K562 (cell line): ENCODE measurements around the gene ATP5ME. TPM values are rescaled to one million over a fixed set of nuclear protein-coding genes. Genes with fewer than 3 reads are reported as not detected.

Source experiments
- ATAC-seq: fragments of 200-7000 bp; cut with Tn5 transposase; 3 replicates; pipeline ENCODE4 v1.9.1; 2020; ENCODE audit warnings: moderate library complexity
- BruUV-seq: library from RNA; stranded (reverse); fragments of 400-500 nt; replicated peaks from 2 replicates; lab custom pipeline; 2021; lab: Mats Ljungman, UMichigan
- CTCF ChIA-PET: fragments of 300-600 bp; formaldehyde crosslinking; extraction: SDS; loops from one replicate; lab custom pipeline; 2021; ENCODE audit warnings: low intra/inter-chr PET ratio; lab: Yijun Ruan, JAX
- POLR2A ChIA-PET: fragments of 300-600, 350-650 bp; sonication (Branson Sonifier 250); formaldehyde crosslinking; extraction: SDS; loops from one replicate; lab custom pipeline; 2021; ENCODE audit warnings: antibody characterized with exemption, inconsistent platforms; lab: Yijun Ruan, JAX
- DNase-seq, 4 experiments: peaks; one replicate each; pipeline versions ENCODE4 v3.0.0 to v3.0.0-alpha.2; 2011 to 2018; ENCODE audit warnings: low spot score in 3 of 4, mixed read lengths in 3 of 4; ENCODE audit errors: extremely low read depth in 1 of 4
- FAIRE-seq: peaks from 2 replicates; lab custom pipeline; 2011; peaks lifted over from hg19 to GRCh38; lab: Jason Lieb, UNC
- H2AFZ ChIP-seq: 2 replicates; pipeline ENCODE4 v1.6.0; 2011; ENCODE audit warnings: low read depth, low read length, control low read depth, inconsistent platforms
- H3K27ac ChIP-seq: fragments of 200-600 bp; 3 replicates; pipeline ENCODE4 v1.8.0; 2011; ENCODE audit warnings: low read depth, mild to moderate bottlenecking, control low read depth, inconsistent platforms, low read length, moderate library complexity, mixed read lengths; ENCODE audit errors: extremely low read depth
- H3K27me3 ChIP-seq, 2 experiments: fragments of 300-600 bp in 1 of 2; 2 replicates in 1 of 2; 3 replicates in 1 of 2; pipeline versions ENCODE4 v1.6.0 to v1.8.0; 2011; ENCODE audit warnings: inconsistent platforms in 2 of 2, low read length in 2 of 2, mild to moderate bottlenecking in 1 of 2, mixed read lengths in 1 of 2, moderate library complexity in 1 of 2; ENCODE audit not compliant: control insufficient read depth in 2 of 2, insufficient read depth in 2 of 2
- H3K36me3 ChIP-seq: fragments of 300-600 bp; 3 replicates; pipeline ENCODE4 v1.8.0; 2011; ENCODE audit warnings: mild to moderate bottlenecking, low read length, inconsistent platforms; ENCODE audit not compliant: control insufficient read depth, insufficient read depth
- H3K4me1 ChIP-seq, 2 experiments: fragments of 200-600 bp in 1 of 2; replicated peaks in 1 of 2; 2 replicates in 1 of 2; 3 replicates in 1 of 2; pipeline versions ENCODE4 v1.5.1 to v1.8.0; 2011; ENCODE audit warnings: inconsistent platforms in 2 of 2, low read length in 2 of 2, mild to moderate bottlenecking in 1 of 2, mixed read lengths in 1 of 2, moderate library complexity in 1 of 2; ENCODE audit not compliant: control insufficient read depth in 2 of 2, insufficient read depth in 2 of 2
- H3K4me2 ChIP-seq: 2 replicates; pipeline ENCODE4 v1.6.1; 2011; ENCODE audit warnings: low read length, control low read depth, inconsistent platforms, mixed read lengths; ENCODE audit not compliant: insufficient read depth
- H3K4me3 ChIP-seq: fragments of 200-600 bp; sonication (generic), shearing (Covaris generic); 2 replicates; pipeline ENCODE4 v1.5.1; 2016; ENCODE audit warnings: control low read depth, inconsistent platforms
- H3K79me2 ChIP-seq: fragments of 200-600 bp; 3 replicates; pipeline ENCODE4 v1.8.0; 2011; ENCODE audit warnings: low read length, inconsistent platforms; ENCODE audit not compliant: control insufficient read depth, insufficient read depth
- H3K9ac ChIP-seq, 2 experiments: 2 replicates each; pipeline versions ENCODE4 v1.6.0 to v1.6.1; 2011; ENCODE audit warnings: low read depth in 2 of 2, low read length in 2 of 2, control low read depth in 1 of 2, inconsistent platforms in 1 of 2, mild to moderate bottlenecking in 1 of 2, mixed read lengths in 1 of 2; ENCODE audit not compliant: insufficient read depth in 1 of 2
- H3K9me1 ChIP-seq: one replicate; pipeline ENCODE4 v1.6.0; 2011; ENCODE audit warnings: inconsistent platforms, mild to moderate bottlenecking, low read length, moderate library complexity; ENCODE audit not compliant: control insufficient read depth, insufficient read depth
- H3K9me3 ChIP-seq: replicated peaks from 2 replicates; pipeline ENCODE4 v1.5.1; 2011; ENCODE audit warnings: low read depth, low read length, inconsistent platforms; ENCODE audit not compliant: control insufficient read depth, insufficient read depth
- H4K20me1 ChIP-seq: replicated peaks from 2 replicates; pipeline ENCODE4 v1.6.1; 2011; ENCODE audit warnings: low read length, inconsistent platforms, mixed read lengths; ENCODE audit not compliant: control insufficient read depth, insufficient read depth
- NR2C2 ChIP-seq, 2 experiments: fragments of 200-800 bp in 1 of 2; sonication (Bioruptor generic) in 1 of 2; sonication (generic) in 1 of 2; formaldehyde crosslinking in 1 of 2; IDR thresholded peaks; 2 replicates each; pipeline versions ENCODE4 v1.6.1 to v1.8.0; 2016 to 2022; ENCODE audit warnings: mild to moderate bottlenecking in 1 of 2, missing compliant biosample characterization in 1 of 2, missing genetic modification characterization in 1 of 2, missing genetic modification reagents in 1 of 2
- TBL1XR1 ChIP-seq, 2 experiments: IDR thresholded peaks; 2 replicates each; pipeline ENCODE4 v1.6.1; 2012; ENCODE audit warnings: improper control_type of control experiment in 2 of 2, low read length in 2 of 2, mild to moderate bottlenecking in 1 of 2
- WGBS: fragments of 100-300 bp; shearing (Covaris generic); methylation state at CpG from one replicate; pipeline ENCODE4 v1.1.6; 2016; ENCODE audit warnings: low coverage, mixed read lengths; ENCODE audit not compliant: insufficient coverage; ENCODE audit errors: missing lambda C conversion rate; 5-methylcytosine and 5-hydroxymethylcytosine counted together
- in situ Hi-C: fragments of 300-500 bp; cut with MboI; formaldehyde crosslinking; loops from 4 replicates; pipeline ENCODE4 v1.15.0; 2018; ENCODE audit warnings: inconsistent platforms, mixed read lengths
- intact Hi-C: fragments of 100-400 bp; cut with micrococcal nuclease; formaldehyde crosslinking; loops from 2 replicates; pipeline ENCODE4 v1.14.2; 2022
- polyA plus RNA-seq, 8 experiments: library from polyadenylated mRNA; depleted of rRNA in 4 of 8; stranded (reverse) in 5 of 8; unstranded in 3 of 8; fragments of >200 nt; fragmentation: Nextera tagmentation in 2 of 8; fragmentation: Illumina TruSeq in 1 of 8; extraction: Ambion mirVana in 2 of 8; extraction: Trizol in 1 of 8; gene quantifications; 2 replicates each; pipeline versions ENCODE4 v1.2.1 to v1.2.3, GENCODE V29; 2011 to 2014; ENCODE audit warnings: inconsistent platforms in 1 of 8, missing spikeins in 1 of 8
- total RNA-seq, 7 experiments: library from RNA; depleted of rRNA in 6 of 7; stranded (reverse); fragments of >200 nt in 6 of 7; fragmentation: Illumina TruSeq in 2 of 7; extraction: Trizol in 2 of 7; gene quantifications; 2 replicates each; pipeline versions ENCODE4 v1.2.1 to v1.2.3, GENCODE V29; 2011 to 2021; ENCODE audit warnings: low replicate concordance in 1 of 7
- TF ChIP-seq, protein P1 (sequence below): fragments of 250-450 bp; sonication (Bioruptor Pico); IDR thresholded peaks from 2 replicates; pipeline ENCODE4 v1.5.0; 2020; ENCODE audit warnings: mild to moderate bottlenecking, borderline replicate concordance

Gene ATP5ME
- total and polyA plus RNA-seq, 9 of the 15 experiments (the other 6 are each of a cell fraction or from before 2014, with no cell fraction given) = 509 to 2,480 (median 887) TPM

GRCh38 chr4:657834-658667 lies 16.0 kb downstream of the ATP5ME start:
- Histone ChIP-seq H3K36me3 (no peaks in the 10 kb centered on the region), H4K20me1 (no peaks in the 10 kb centered on the region), H2AFZ (no peak overlapping the region), H3K9ac (no peak overlapping the region), H3K27ac (no peak overlapping the region), H3K9me3 (peaks cover 3% of the 10 kb centered on the region; the same call in 1 of the 2 replicates), H3K79me2 (no peaks in the 10 kb centered on the region), H3K4me2 (no peak overlapping the region), H3K4me1 (peaks cover 0 to 56% of the 10 kb centered on the region in 2 experiments; a peak in 2 of 5 replicates), H3K9me1 (no peaks in the 10 kb centered on the region), H3K27me3 (peaks cover 20 to 44% of the 10 kb centered on the region in 2 experiments; a peak in 4 of 5 replicates), H3K4me3 (no peak overlapping the region)
- WGBS = 15% methylated on average over 13 of the region's 27 CpGs
- POLR2A ChIA-PET = interaction anchor here (1.0 kb wide), 1 partner anchor 43 kb away, joined by 3 read pairs; no protein-coding TSS in a partner anchor
- no TSS peak for BruUV-seq
- in situ Hi-C loops (no loop called here), intact Hi-C loops (no loop called here)
- CTCF ChIA-PET = no interaction called here
- TF ChIP-seq, protein P1, sequence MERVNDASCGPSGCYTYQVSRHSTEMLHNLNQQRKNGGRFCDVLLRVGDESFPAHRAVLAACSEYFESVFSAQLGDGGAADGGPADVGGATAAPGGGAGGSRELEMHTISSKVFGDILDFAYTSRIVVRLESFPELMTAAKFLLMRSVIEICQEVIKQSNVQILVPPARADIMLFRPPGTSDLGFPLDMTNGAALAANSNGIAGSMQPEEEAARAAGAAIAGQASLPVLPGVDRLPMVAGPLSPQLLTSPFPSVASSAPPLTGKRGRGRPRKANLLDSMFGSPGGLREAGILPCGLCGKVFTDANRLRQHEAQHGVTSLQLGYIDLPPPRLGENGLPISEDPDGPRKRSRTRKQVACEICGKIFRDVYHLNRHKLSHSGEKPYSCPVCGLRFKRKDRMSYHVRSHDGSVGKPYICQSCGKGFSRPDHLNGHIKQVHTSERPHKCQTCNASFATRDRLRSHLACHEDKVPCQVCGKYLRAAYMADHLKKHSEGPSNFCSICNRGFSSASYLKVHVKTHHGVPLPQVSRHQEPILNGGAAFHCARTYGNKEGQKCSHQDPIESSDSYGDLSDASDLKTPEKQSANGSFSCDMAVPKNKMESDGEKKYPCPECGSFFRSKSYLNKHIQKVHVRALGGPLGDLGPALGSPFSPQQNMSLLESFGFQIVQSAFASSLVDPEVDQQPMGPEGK (CRISPR knock-in tag) = no peak
- no peak for TF ChIP-seq NR2C2 (CRISPR knock-in tag; IDR thresholded peaks at IDR 0.05)
- peak; percentile 62 for TF ChIP-seq NR2C2 (tag; IDR thresholded peaks at IDR 0.05)
- TF ChIP-seq TBL1XR1 (IDR thresholded peaks at IDR 0.05; ENCODE audit: low read length in 2 of 2) = no peak
- FAIRE-seq (no peak), ATAC-seq (no peak), DNase-seq (no peak)
